GM21825 (cell line): ENCODE results near the gene SLC44A2.
A peak's percentile ranks its signal among the peaks of the same experiment; 100 is the strongest.

Source experiments
- ATAC-seq: cut with Tn5 transposase; IDR thresholded peaks from one replicate; pipeline ENCODE4 v1.9.1; 2021; ENCODE audit warnings: mild to moderate bottlenecking, moderate library complexity; ENCODE audit not compliant: unreplicated experiment

Gene SLC44A2

DNA sequence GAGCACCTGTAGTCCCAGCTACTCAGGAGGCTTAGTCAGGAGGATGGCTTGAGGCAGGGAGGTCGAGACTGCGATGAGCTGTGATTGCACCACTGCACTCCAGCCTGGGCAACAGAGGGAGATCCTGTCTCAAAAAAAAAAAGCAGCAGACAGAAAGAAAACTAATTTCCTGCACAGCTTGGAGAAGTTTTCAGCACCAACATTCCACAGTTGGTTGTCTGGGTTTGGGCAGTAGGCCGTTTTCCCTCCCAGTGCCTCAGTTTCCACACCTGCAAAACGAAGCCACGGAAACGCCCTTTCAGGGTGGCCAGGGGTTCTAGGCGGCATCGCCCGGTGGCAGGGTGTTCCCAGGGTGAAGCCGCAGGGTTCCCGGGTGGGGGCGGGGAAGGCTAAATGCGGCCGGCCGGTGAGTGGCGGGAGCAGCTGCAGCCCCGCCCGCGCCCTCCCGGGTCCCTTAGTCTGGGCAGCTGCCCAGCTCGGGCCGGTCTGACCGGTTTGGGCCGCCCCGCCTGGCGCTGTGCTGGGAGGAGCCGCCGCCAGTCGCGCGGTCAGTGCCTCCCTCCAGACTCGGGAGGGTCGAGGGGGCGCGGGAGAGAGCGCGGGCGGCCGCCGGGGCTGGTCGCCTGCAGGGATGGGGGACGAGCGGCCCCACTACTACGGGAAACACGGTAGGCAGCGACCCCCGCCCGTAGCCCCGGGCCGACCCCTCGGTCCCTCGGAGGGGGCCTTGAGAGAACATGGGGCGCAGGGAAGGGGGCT is at the start of gene SLC44A2:
TSS of gene SLC44A2 (plus strand) at position 551 of the 759 bp plus-strand sequence. CDS start at position 632, 81 bp downstream.
- ATAC-seq, result no peak

DNA sequence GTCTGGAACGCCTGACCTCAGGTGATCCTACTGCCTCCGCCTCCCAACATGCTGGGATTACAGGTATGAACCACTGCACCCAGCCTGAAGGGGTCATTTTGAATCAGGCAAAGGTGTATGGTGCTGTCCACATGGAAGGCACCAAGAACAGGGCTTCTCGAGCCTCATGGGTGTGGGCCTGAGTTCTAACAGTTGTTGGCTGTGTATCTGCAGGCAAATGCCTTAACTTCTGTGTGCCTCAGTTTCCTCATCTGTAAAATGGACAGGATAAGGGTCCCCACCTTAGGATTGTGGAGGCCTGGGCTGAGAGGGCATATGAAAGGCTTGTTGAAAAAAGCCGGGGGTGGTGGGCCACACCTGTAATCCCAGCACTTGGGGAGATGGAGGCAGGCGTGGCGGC is 47.4 kb upstream of the SLC44A2 start:
- no peak for ATAC-seq

DNA sequence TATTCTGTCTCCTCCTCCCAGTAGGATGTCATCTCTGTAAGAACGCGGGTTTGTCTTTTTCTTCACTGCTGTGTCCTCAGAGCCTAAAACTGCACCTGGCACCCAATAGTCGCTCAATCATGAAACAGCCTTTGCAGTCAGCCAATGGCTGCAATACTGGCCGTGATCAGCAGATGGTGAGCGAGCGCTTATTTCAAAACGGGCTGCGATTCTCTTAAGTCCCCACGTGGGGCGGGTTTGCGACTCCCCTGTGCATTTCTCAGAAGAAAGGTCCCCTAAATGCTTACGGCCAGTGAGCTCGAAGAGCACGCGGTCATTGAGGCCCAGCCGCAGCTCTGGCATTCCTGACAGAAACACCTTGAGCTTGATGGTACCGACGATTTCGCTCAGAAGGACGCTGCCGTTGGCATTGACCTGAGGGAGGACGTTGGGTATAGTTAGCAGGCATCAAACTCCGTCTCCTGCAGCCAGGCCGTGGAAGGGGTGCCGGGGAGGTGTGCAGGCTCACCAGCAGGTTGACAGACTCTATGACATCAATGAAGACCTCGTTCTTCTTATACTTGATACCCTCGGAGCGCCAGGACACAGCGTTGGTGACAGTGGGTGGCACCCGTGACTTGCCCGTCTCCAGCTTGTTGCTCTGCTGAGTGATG is 44.2 kb upstream of the SLC44A2 start:
- ATAC-seq, result no peak

DNA sequence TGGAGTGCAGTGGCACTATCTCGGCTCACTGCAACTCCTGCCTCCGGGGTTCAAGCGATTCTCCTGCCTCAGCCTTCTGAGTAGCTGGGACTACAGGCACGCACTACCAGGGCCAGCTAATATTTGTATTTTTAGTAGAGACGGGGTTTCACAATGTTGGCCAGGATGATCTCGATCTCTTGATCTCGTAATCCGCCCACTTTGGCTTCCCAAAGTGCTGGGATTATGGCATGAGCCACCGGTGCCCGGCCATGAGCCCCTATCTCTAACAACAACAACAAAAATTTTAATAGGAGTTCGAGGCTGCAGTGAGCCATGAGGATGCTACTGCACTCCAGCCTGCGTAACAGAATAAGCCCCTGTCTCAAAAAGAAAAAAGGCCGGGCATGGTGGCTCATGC is 43.3 kb upstream of the SLC44A2 start:
- ATAC-seq, result no peak

DNA sequence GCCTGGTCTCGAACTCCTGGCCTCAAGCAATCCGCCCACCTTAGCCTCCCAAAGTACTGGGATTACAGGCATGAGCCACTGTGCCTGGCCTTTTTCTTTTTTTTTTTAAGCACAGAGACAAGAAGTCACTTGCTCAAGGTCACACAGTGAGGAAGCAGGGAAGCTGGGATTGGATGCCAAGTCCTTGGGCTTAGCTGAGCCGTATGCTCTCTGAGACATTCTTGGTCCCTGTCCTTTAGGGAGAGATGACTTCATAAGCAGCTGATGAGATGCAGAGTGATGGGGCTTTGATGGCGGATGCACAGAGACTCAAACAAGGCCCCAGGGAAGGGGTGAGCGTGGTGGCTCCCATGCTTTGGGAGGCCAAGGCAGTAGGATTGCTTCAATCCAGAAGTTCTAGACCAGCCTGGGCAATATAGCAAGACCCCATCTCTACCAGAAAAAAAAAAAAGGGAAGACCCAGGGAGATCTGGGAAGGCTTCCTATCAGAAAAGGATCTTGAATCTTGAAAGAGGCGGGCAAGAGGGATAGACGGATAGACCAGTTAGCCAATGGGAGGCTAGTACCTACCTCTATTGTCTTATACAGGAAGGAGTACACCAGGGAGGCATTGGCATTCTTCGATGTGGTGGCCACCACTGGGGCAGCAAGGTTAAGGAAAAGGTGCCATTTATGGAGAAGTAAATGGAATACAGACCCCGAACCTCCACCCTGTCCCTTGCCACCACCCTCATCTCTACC is 42.1 kb upstream of the SLC44A2 start:
- ATAC-seq, result no peak

DNA sequence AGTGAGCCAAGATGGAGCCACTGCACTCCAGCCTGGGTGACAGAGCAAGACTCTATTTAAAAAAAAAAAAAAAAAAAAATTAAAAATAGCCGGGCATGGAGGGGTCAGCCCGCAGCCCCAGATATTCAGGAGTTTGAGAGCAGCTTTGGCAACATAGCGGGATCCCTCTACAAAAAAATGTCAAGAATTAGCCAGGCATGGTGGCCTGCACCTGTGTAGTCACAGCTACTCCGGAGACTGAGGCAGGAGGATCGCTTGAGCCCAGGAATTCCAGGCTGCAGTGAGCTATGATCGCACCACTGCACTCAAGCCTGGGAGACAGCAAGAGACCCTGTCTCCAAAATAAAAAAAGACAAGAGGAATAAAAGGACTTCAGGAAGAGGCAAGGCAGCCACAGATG is 39.0 kb upstream of the SLC44A2 start:
- ATAC-seq, result no peak

DNA sequence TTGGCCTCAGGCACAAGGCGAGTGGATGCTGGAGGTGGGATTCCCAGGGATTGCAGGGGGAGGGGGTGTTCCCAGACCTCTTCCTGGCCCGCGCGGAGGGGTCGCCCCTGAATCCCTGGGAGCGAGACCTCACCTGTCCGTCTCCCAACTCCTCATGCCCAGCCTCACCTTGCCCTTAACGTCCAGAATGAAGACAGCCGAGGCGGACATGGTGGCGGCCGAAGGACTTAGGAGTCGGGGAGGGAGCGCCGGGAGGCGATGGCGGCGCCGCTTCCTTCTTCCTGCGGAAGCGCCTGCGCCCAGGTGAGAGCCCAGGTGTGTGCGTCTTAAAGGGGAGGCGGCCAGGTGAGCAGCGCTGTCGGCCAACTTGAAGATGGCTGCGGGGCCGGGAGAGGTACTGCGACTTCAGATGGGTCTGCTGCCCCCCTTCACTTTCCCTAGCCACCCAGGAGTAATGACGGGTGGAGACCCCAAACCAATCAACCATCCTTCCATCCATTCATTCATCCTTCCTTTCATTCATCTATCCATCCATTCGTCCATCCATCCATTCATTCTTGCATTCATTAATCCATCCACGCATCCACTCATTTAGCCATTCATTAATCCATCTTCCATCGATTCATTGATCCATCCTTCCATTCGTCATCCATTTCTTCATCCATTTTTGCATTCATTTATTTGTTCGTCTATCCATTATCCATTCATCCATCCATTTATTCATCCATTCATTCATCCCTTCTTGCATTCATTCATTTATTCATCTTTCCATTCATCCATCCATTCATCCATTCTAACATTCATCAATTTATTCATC is 38.1 kb upstream of the SLC44A2 start, which contains the start of gene AP1M2:
TSS of gene AP1M2 (minus strand) at position 291 of the 817 bp plus-strand sequence. CDS start at position 210, 81 bp downstream.
- ATAC-seq, result no peak

DNA sequence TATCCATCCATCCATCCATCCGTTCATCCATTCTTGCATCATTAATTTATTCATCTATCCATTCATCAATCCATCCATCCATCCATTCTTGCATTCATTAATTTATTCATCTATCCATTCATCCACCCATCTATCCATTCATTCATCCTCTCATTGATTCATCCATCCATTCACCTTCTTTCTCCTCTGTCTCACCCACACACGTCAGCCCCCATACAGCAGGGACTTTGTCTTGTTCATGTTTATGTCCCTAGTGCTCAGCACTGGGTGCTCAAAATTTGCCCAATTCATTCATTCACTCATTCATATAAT is 37.6 kb upstream of the SLC44A2 start:
- no peak for ATAC-seq

DNA sequence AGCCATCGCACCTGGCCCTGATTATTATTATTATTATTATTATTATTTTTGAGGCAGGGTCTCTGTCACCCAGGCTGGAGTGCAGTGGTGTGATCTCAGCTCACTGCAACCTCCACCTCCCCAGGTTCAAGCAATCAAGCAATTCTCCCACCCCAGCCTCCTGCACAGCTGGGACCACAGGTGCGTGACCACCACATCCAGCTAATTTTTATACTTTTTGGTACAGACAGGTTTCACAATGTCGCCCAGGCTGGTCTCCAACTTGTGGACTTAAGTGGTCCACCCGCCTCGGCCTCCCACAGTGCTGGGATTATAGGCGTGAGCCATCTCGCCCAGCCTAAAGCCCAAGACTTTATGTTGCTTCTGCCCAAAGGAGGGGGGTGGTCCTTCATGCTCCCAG is 32.2 kb upstream of the SLC44A2 start:
- no peak for ATAC-seq

DNA sequence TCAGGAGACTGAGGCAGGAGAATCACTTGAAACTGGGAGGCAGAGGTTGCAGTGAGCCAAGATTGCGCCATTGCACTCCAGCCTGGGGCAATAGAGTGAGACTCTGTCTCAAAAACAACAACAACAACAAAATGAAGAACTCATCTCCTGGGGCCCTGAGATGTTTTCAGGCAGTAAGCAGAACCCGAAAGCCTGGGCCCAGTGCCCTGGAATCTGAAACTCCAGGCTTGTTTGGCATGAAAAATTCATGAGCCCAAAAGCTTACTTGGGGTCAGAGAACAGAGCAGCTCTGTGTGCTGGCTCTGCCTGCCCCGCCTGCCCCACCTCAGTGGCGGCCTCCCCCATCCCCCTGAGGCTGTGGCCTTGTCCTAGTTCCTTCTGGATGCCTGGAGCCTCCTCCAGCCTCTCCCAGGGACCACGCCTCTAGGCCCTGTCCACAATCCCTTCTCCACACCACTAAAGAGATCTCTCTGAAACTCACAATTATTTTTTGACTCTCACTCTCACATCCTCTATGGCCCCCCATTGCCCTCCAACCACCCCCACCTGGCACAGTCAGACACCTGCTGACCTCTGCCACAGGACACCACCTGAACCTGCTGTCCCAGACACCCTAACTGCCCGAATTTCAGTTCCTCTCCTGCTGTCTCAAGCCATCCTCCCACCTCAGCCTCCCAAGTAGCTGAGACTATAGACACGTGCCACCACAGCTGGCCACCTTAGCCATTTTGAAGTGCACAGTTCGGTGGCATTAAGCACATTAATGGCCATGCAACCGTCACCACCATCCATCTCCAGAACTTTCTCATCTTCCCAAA is 31.3 kb upstream of the SLC44A2 start:
- peak; percentile 54 for ATAC-seq

DNA sequence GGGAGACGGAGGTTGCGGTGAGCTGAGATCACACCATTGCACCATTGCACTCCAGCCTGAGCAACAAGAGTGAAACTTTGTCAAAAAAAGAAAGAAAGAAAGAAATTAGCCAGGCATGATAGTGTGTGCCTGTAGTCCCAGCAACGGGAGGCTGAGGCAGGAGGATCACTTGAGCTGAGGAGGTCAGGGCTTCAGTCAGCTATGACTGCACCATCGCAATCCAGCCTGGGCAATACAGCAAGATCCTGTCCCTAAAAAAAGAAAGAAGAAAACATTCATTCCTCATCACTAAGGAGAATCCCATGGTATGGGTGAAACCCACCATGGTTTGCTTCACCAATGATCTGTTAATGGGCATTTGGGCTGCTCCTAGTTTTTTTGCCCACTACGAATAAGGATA is 25.2 kb upstream of the SLC44A2 start:
- no peak for ATAC-seq

DNA sequence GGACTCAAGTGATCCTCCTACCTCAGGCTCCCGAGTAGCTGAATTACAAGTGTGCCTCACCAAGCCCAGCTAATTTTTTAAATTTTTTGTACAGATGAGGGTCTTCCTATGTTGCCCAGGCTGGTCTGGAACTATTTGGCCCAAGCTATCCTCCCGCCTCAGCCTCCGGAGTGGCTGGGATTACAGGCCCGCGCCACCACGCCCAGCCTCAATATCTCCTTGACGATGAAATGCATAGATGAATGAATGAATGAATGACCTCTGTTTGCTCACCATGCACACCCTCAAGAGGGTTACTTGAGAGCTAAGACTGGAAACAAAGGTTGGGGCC is 23.4 kb upstream of the SLC44A2 start:
- no peak for ATAC-seq

DNA sequence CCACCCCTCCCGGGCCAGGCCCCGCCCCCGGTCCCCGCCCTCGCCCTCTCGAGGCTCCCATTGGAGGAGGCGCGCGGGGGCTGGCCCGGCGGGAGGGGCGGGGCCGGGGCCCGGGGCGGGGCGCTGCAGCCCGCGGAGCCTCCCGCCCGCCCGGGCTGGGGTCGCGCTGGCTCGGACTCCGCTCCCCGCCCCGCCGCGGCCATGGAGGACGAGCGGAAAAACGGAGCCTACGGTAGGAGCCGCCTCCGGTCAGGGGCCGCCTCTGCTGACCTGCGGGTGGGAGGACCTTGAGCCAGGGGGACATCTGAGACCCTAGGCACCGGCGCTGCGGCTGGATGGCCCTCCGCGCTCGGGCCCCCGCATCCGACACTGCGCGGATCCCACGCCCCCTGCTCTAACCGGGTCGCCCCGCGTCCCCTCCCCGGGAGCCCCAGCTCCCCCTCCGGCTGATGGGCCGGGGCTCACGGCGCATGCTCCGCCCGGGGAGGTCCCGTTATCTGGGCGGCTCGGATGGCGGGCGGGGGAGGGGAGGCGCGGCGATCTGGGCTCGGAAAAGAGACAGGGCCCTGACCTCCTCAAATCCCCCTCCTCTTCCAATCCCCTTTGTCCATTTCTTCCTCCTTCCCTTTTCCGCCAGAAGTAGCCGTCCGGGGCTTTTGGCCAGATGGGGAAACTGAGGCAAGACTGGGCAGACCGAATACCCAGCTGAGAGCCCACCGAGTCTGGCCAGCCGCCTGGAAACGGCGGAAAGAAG is 22.8 kb upstream of the SLC44A2 start:
- peak; percentile 54 for ATAC-seq

DNA sequence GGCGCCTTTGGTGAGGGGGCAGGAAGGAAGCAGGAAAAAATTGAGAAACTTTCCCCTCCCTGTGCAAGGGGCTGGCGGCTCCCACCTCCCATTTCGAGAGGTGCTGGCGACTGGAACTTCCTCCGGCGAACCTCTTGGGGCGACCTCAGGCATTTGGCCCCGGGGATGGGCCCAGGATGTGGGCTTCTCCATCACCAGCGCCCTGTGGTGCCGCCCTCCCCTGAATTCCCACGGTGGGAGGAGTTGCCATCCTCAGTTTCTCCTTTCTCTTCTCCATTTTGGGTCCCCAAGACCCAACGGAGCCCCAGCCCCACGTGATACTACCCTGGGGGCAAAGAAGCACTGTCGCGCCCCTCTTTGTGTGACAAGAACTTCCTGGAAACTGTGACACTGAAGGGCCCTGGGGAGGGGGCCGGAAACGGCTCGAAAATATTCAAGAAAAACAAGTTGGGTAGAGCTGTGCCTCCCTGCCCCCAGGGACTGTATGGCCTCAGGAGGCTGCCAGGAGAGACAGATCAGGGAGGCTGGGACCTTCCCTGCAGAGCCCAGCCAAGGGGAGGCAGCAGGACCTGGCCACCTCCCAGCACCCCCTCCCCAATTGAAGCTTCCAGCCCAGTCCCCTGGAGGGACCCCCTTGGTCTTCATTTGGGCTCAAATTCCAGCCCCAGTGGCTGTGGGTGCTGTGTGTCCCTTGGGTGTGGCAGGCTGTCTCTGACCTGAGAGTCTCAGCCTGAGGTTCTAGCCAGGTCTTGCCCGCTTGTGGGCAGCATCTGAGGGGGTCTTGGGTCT is 22.1 kb upstream of the SLC44A2 start:
- peak; percentile 47 for ATAC-seq

DNA sequence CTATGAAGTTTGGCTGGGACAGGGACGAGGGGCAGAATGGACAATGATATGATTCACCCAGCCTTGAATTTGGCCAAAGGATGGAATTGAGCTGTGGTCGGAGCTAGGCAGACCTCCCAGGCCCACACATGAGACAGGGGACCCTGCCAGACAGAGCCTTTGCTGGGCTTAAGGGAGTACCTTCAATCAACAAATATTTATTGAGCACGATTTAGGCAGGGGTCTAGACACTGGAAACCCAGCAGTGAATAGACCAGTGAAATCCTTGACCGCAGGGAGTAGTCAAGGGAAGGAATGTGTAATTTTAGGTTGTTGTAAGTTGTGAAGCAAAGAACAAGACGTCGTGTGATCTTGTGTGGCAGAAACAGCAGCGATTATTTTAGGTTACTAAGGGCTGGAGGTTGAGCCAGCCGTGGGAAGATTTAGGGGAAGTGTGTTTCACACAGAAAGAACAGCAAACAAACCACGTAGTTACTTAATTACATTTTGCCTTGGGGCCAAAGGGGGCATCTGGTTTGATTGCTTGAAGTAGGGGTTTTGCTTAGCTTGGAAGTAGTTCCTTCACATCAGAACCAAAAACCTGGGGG is 21.4 kb upstream of the SLC44A2 start:
- ATAC-seq, result peak; percentile 19

DNA sequence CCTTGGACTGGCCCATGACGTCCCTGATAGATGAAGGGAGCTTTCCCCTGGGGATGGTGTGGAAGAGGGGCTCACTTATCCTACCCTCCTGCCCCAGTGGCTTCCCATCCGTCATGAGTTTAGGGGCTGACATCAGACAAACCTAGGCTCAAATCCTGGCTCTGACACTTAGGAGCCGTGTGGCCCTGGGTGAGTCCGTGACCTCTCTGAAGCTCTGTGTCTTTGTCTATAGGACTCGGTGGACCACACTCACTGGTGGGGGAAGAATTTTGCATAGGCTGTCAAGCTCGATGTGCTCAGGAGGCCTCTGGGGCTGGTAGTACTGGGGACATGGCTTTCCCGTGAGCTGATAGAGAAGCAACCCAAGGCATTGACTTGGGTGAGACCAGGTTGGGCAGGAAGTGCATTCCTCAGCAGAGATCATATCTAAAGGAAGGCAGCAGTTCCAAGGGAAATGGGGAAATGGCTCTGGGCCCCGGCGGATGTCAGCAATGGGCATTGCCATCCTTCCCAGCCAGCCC is 20.8 kb upstream of the SLC44A2 start:
- peak; percentile 14 for ATAC-seq

DNA sequence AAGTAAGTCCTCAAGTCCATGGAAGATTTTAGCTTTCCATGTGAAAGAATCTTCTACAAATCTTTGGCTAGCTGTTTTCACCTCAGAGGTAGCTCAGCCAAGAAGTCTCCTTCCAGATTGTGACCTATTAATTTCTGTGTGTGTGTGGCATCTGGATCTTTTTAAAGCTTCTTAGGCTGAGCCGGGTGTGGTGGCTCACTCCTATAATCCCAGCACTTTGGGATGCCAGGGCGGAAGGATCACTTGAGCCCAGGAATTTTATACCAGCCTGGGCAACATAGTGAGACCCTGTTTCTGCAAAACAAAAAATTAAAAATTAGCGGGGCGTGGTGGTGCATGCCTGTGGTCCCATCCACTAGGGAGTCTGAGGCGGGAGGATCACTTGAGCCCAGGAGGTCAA is 13.4 kb upstream of the SLC44A2 start:
- ATAC-seq, result no peak

DNA sequence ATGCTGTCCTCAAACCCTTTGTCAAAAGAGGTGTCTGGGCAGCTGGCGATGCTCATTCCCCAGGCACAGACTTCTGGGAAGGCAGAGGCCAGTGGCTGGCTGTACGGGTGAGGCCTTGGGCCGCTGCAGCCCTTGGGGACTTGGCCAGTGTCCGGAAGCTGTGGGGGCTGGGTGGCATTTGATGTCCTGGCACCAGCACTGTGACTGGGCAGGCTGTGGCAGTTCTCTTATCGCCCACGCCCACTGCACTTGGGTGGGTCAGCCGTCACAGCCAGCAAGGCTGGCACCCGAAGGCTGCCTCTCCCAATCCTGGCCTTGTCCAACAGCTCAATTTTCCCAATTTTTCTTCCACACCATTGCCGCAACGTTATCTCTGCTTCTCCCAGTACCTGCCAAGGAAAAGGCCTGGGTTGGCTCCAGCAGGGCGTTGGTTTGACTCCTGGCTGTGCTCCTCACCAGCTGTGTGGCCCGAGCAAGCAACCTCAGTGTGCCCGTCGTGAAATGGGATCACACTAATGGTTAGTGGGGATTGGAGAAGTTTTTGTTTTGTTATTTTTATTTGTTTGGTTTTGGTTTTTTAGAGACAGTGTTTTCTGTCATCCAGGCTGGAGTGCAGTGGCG is 12.7 kb upstream of the SLC44A2 start:
- no peak for ATAC-seq
